ENCODE results near the gene CHCHD3.

GRCh38 chr7:133047321-133047720 is 34.6 kb downstream of the CHCHD3 start:
- TF ChIP-seq CTCF (optimal IDR thresholded peaks at IDR 0.05 in 1 of 3, IDR thresholded peaks at IDR 0.05 in 1 of 3, conservative IDR thresholded peaks at IDR 0.05 in 1 of 3; ENCODE audit: extremely low read depth in 1 of 3, insufficient read depth in 2 of 3, low read length in 3 of 3) (no peak), EZH2 (IDR thresholded peaks at IDR 0.05; ENCODE audit: low read length) (no peak)
